Fibroblast of lung (primary cell): ENCODE measurements around the gene PTOV1.

Experiments used
- EZH2 ChIP-seq: IDR thresholded peaks from 2 replicates; pipeline ENCODE4 v1.5.1; 2012; ENCODE audit warnings: low read length, control low read depth, mild to moderate bottlenecking; ENCODE audit errors: missing control alignments
- TF ChIP-seq, protein P1 (sequence below), 2 donors: IDR thresholded peaks in 1 of 2; conservative IDR thresholded peaks in 1 of 2; 1 replicate in 1 of 2; 2 replicates in 1 of 2; pipeline ENCODE4 v1.5.1; 2011 to 2012; ENCODE audit warnings: low read length in 2 of 2, control low read depth in 1 of 2, inconsistent platforms in 1 of 2, low read depth in 1 of 2, mild to moderate bottlenecking in 1 of 2

DNA sequence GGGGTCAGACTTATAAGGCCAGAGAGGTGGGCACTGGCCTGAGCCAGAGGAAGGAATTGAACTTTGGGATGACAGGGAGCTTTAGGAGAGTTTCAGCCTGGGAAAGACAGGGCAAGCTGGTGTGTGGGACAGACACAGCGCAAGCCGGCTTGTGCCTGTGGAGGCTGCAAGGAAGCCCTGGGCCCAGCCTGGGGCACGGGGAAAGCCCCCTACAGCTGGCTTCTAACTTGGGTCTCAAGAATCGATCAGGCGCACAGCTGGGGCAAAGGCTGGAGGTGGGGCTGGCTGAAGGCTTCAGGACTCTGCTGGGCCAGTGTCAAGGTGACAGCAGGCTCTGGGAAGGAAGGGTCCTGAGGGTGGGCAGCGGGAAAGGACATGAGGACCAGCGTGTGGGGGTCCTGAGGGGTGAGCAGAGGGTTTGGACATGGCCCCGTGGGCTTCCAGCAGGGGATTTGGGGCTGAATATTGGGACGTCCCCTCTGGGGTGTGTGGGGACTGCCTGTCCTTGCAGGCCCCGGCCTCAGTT lies 3.0 kb downstream of the PTOV1 start:
- TF ChIP-seq, protein P1, sequence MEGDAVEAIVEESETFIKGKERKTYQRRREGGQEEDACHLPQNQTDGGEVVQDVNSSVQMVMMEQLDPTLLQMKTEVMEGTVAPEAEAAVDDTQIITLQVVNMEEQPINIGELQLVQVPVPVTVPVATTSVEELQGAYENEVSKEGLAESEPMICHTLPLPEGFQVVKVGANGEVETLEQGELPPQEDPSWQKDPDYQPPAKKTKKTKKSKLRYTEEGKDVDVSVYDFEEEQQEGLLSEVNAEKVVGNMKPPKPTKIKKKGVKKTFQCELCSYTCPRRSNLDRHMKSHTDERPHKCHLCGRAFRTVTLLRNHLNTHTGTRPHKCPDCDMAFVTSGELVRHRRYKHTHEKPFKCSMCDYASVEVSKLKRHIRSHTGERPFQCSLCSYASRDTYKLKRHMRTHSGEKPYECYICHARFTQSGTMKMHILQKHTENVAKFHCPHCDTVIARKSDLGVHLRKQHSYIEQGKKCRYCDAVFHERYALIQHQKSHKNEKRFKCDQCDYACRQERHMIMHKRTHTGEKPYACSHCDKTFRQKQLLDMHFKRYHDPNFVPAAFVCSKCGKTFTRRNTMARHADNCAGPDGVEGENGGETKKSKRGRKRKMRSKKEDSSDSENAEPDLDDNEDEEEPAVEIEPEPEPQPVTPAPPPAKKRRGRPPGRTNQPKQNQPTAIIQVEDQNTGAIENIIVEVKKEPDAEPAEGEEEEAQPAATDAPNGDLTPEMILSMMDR (conservative IDR thresholded peaks at IDR 0.05 in 1 of 2, IDR thresholded peaks at IDR 0.05 in 1 of 2; ENCODE audit: low read depth in 1 of 2, low read length in 2 of 2): no peak
- no peak for TF ChIP-seq EZH2
